CD4-positive, alpha-beta T cell treated with Interleukin-15 for 1 hour (primary cell): ENCODE data around the gene PRSS22.

Source experiments
- DNase-seq: peaks from one replicate; pipeline ENCODE4 v3.0.0-alpha.2; 2020

Gene PRSS22

GRCh38 chr16:2811703-2812471 lies 46.1 kb downstream of the PRSS22 start:
- DNase-seq = peak; percentile 13

- DNase-seq = peak; percentile 2
Observed at GRCh38 chr16:2810651-2811050, 47.3 kb downstream of the PRSS22 start.

- DNase-seq = no peak
Observed at GRCh38 chr16:2809149-2809760, 48.7 kb downstream of the PRSS22 start.

GRCh38 chr16:2808181-2808580 lies 49.8 kb downstream of the PRSS22 start:
- DNase-seq = no peak

GRCh38 chr16:2806286-2806685 lies 51.7 kb downstream of the PRSS22 start:
- DNase-seq = no peak

GRCh38 chr16:2804728-2805127 lies 53.2 kb downstream of the PRSS22 start:
- DNase-seq = peak; percentile 6

GRCh38 chr16:2803545-2804195 lies 54.3 kb downstream of the PRSS22 start:
- DNase-seq = peak; percentile 1
